Measurements from ENCODE around the gene ITSN1.
A peak's percentile ranks its signal among the peaks of the same experiment; 100 is the strongest.
"Not testable (repeated sequence)": the region's sequence is repeated elsewhere in the genome, so short reads cannot be mapped to it uniquely, and the experiment has no call there.

ITSN1 gene

DNA sequence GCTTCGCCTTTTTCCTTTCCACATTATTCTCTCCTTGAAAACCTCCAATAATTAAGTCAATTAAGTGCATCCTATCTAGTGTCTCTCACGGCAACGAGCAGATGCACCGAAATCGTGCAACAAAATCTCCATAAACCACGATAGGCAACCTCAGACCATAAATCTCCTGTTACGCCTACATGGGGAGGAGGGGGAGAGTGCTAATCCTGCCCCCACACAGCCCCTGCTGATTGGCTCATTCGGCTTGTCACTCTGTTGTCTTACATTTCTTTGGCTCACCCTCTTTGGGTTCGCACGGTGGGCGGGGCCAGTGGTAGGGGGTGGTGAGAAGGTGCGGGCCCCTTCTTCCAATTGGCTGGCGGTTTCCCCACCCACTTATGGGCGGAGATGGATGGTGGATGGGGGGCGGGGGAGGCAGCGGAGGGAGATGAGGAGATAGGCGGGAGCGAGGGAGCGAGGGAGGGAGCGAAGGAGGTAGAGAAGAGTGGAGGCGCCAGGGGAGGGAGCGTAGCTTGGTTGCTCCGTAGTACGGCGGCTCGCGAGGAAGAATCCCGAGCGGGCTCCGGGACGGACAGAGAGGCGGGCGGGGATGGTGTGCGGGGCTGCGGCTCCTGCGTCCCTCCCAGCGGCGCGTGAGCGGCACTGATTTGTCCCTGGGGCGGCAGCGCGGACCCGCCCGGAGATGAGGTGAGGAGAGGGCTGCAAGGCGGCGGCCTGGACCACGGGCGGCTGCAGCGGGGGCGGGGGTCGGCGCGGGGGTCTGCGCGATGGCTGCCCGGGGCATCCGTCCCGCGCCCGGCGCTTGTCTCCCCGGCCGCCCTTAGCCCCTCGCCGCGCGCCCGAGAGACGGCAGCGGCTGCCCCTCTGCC is at the start of gene ITSN1:
Gene ITSN1, plus strand, starts transcription at position 475 of the 869 bp plus-strand sequence. CDS start 76,328 bp downstream, outside the sequence.
- DNase-seq (ENCODE audit: low read depth) = peak; percentile 99

DNA sequence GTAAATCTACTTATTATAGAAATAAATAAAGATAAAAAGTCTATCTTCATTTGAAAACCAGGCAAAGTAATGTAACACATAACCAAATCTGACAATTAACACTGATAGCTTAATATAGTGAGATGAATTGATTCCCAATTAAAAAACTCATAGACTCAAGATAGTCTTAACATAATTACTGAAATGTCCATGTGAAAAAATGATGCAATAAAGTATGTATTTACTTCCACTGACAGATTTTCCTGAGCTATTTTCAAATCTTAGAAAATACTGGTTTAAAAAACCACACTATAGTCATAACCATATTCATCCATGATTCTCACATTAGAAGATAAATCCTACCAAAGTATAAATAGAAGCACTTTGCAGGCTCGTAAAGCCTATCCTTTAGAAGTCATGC is 44.2 kb upstream of the ITSN1 start:
- DNase-seq (ENCODE audit: low read depth) = no peak

DNA sequence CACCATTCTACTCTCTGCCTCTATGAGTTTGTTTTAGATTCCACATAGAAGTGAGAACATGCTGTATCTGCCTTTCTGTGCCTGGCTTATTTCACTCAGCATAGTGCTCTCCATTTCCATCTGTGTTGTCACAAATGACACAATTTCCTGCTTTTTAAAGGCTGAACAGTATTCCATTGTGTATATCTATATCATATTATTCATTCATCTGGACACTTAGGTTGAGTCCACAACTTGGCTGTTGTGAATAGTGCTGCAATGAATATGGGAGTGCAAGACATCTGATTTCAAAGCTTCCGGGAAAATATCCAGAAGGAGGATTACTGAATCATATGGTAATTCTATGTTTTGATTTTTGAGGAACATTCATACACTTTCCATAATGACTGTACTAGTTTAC is 33.7 kb upstream of the ITSN1 start:
- no peak for DNase-seq (ENCODE audit: low read depth)

DNA sequence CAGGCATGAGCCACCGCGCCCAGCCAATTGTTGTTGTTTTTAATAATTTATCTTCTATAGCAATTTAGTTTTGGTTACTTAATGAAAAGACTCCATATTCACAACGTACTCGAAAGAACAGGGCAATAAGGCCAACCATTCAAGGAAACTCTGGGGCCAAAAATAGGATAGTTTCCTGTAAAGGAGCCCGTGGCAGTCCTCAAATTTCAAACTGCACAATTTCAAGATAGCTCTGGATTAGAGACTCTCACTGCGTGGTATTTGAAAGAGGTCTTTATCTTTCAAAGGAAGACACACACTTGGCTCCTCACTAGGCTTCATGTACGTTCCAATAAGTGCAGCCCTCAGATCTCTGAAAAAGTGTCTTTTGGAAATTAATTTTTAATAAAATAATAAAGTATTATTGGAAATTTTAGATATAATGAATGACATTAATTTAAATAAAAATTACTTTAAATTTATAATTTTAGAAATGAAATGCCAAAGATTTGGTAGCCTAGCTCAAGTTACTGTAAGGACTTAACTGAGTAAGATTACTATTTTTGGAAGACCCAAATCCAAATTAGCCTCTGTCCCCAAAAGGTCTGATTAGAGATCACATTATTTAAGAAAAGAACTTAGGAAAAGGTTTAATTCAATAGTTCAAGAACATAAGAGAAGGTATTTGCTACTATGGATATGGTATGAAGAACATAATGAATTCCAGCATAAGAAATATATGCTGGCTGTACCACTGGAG is 31.1 kb upstream of the ITSN1 start:
- no peak for DNase-seq (ENCODE audit: low read depth)

DNA sequence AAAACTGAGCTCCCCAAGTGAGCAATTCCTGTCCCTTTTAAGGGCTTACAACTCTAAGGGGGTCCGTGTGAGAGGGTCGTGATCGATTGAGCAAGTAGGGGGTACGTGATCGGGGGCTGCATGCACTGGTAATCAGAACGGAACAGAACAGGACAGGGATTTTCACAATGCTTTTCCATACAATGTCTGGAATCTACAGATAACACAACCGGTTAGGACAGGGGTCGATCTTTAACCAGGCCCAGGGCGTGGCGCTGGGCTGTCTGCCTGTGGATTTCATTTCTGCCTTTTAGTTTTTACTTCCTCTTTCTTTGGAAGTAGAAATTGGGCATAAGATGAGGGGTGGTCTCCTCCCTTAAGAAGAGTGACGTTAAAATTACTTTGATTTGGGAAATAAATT is 24.7 kb upstream of the ITSN1 start:
- not testable (repeated sequence) for DNase-seq (ENCODE audit: low read depth)

DNA sequence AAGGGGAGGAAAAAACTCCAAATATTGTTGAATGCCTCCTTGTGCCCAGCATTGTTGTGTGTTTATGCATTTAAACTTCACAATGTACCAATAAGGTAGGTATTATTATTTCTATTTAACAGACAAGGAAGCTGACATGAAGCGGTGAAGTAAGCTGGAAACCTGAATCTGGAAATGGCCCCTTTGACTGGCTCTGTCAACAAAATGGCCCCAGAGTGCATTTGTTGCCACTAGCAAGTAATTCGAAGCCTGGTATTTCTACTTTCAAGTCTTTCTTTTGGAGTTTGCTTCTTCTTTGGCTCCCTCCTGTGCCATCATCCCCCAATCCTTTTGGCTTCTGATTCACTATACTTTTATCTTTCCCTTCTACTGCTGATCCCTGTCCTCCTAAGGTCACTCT is 23.9 kb upstream of the ITSN1 start:
- DNase-seq (ENCODE audit: low read depth) = no peak

DNA sequence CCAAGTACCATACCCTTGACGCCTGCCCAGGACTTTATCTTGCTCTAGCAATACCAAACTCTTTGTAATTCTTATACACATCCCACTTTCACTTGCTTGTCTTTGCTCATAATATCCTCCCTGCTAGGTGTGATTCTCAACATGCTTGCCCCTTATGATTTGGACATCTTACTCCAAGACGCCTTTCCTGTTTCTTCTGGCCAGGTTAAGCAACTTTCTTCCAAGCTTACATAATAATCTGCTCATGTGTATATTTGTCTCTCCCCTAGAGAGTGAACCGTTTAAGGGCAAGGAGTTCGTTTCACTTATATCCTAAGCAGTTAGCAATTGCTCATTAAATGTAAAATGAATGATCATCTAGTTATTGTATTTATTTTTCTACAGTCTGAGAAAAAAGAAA is 22.6 kb upstream of the ITSN1 start:
- no peak for DNase-seq (ENCODE audit: low read depth)

DNA sequence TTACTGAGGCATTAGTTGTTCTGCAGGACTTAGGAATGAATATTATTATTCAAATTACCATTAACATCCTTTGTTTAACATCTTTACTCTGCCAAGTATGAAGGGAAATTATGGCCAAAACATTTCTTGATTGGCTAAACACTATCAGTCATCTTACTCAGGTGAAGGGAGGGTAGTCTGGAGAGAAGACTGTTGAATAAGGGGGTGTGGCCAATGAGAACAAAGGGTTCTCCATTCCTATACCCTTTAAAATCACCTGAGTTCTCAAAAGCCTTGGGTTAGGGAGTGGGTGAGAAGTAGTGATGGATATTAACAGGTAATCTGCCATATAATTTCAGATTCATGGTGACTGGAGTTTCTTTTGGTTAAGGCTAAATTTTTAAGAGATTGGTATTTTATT is 20.0 kb upstream of the ITSN1 start:
- DNase-seq (ENCODE audit: low read depth) = no peak

DNA sequence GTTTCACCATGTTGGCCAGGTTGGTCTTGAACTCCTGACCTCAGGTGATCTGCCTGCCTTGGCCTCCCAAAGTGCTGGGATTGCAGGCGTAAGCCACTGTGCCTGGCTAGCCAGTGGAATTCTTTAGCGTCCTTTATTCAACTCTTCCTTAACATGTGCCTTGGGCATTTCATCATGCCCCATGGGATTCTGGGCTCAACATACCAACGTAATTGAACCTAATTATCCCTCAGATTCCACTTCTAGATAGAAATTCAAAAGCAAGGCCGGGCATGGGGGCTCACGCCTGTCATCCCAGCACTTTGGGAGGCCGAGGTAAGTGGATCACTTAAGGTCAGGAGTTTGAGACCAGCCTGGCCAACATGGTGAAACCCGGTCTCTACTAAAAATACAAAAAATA is 16.1 kb upstream of the ITSN1 start:
- DNase-seq (ENCODE audit: low read depth) = not testable (repeated sequence)

DNA sequence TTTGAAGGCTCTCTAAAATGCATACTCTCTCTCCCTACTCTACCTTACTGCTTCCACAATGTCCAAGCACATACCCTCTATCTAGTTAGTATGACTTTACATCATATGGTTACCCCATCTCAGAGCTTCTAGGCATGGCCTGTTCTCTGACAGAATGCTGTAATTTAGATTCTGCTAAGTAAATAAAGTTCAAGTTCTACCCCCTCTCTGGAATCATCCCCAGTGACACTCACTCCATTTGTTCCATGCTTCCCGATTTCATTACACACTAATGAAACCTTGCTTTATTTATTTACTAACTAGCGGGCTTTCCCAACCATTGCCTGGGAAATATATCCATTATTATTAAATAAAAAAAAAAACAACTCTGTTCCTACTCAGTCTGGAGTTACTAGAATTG is 8.0 kb upstream of the ITSN1 start:
- no peak for DNase-seq (ENCODE audit: low read depth)

DNA sequence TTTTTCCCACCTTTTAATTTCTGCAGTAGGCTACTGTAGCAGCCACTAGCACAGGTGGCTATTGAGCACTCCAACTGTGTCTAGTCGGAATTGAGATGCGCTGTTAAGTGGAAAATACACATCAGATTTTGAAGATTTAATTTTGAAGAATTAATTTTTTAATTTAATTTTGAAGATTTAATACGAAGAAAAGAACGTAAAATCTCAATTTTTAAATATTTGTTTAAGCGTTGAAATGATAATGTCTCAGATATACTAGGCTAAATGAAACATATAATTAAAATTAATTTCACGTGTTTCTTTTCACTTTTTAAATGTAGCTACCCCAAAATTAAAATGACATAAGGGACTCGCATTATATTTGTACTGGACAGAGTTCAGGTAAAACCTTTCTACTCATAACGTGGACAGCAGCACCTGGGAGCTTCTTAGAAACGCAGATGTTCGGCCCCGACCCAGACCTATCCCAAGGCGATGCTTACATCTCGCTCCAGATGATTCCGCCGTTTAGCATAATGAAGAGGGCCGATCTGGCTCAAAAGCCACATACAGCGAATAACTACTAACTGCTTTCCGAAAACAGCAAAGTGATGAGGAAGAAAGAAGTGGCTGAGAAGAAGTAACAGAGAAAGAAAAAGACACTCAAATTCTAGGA is 1.5 kb upstream of the ITSN1 start:
- DNase-seq (ENCODE audit: low read depth) = no peak

DNA sequence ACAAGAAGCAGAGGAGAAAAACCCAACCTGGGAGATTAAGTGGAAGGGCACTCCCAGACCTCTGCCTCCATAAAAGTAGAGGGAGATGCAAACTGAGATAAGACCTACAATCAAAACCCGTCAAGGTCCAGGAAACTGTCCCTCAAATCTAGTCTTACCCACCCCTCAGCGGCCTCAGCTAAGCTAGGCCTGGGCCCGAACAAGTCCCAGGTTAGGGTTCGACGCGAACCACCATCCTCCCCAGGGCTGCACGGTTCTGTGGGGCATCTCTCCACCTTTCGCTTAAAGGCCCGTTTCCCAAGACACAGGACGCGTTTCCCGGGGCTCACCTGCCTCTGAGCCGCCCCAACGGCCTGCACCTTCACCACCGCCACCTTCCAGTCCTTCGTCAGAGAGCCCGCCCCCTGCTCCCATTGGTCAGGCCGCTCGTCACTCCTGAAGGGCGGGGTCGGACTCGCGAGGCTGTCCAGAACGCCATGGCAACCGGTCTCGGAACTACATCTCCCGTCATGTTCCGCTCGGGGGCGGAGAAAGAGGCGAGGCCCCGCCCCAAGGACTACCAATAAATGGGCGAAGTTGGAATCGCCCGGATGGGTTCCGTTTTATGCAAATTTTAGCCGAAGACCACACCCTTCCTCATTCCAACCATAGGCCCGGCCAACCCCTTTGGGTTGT is 812 bp upstream of the ITSN1 start, which contains the start of gene CRYZL1:
Gene CRYZL1, minus strand, starts transcription at position 390 of the 675 bp plus-strand sequence. CDS start 10,190 bp downstream, outside the sequence.
- peak; percentile 100 for DNase-seq (ENCODE audit: low read depth)

DNA sequence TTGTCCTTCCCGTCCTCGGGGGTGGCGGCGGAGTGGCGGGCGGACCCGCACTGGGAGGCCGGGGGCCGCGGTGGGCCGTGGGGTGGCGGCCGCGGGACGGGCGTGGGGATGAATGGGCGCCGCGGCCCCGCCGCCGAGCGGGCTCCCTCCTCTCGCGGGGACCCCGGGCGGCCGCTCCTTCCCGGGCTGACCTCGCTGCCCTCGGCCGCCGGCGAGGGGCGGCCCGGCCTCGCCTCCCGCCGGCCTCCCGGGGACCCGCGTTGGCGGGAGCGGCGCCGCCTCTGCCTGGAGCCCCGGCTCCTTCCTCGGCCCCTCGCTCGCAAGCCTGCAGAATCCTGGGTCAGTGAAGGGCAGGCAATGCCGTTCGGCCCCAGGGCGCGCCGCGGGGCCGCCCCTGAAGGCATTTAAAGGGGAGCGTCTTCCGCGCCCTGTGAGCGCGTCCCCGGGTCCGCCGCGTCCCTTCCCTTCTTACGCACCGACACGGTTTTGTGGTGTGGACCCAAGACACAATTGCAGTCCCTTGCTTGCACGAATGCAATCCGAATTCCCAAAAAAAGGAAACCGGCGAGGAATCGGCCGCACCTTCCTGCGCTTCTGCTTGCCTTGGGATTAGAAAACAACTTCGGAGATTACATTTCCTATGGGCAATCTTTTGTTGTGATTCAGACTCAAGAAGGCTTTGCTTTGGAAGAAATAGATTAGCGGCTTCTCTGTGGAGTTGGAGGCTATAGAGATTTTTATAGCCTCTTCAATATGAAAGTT is 776 bp downstream of the ITSN1 start:
- no peak for DNase-seq (ENCODE audit: low read depth)

DNA sequence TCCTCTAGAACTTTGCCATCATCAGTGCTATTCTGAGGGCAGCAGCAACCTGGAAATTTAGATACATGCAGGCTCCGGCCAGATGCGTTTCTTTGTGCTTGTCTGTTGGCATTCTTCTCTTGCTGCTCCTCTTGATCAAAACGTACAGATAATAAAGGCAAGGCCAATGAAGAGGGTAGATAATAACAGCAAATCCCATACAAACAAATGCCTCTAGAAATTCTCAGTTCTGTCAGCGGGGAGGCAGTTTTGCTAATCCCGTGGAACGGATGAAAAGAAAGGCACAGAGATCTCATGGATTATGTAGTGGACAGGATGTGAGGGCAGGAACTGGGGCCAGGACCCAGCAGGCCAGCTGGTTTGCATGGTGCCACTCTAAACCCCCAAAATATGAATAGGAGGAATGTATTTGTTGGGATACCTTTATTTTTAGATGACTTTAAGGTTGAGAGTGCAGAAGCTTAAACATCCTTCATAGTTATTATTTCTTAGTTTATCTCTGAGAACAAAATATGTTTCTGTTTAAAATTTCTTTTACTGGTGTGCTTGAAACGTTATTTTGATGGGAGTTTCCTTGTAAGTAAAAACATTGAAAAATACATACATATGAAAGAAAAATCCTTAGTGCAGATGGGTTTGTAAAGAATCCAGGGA is 1.5 kb downstream of the ITSN1 start:
- DNase-seq (ENCODE audit: low read depth) = no peak

DNA sequence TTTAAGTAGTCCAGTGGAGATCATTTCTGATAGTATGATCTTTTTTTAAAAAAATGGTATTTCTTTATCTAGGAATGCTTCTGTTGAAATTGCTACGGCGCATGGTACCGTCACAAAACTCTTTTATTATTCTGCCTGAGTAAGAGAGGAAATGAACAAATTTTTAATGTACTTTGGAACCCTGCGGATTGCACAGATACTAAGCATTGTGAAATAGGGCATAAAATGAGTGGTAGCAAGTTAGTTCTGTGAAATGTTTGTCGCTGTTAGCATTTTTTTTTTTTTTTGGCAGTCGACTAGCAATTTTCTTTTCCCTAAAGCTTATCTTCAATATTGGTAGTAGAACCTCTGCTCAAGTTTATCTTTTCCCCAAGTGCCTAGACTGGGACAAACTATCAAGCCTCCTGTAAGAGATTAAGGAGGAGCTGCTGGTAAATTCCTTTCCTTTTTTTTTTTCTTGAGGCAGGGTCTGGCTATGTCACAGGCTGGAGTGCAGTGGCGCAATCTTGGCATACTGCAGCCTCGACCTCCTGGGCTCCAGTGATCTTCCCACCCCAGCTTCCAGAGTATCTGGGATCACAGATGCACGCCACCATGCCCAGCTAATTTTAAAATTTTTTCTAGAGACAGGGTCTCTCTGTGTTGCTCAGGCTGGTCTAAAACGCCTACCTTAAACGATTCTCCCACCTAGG is 2.2 kb downstream of the ITSN1 start:
- DNase-seq (ENCODE audit: low read depth) = no peak

DNA sequence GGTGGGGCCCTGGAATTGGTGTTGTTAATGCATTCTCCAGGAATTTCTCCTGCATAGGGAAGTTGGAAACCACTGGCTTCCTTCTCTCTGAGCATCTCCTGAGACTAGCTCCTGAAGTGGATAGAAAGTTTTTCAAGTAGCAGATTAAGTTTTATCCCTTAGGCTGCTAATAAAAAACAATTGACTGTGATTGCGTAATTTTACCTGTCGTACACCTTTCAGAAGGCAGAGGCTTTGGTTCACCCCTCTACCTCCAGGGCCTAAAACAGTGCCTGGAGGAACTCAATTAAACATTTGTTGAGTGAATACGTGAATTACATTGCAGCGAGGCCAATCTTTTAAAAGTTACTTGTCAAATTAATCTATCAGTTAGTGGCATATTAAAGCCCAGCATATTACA is 3.4 kb downstream of the ITSN1 start:
- DNase-seq (ENCODE audit: low read depth) = no peak

DNA sequence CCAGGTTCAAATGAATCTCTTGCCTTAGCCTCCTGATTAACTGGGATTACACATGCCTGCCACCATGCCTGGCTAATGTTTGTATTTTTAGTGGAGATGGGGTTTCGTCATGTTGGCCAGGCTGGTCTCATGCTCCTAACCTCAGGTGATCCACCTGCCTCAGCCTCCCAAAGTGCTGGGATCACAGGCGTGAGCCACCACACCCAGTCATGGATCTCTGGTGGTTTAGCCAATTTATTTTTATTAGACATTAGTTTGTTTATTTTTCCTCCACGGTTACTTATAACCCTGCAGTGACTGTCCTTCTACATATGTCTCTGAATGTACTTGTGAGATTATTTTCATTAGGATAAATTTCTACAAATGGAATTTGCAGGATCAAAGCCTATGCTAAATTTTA is 5.3 kb downstream of the ITSN1 start:
- DNase-seq (ENCODE audit: low read depth) = no peak

DNA sequence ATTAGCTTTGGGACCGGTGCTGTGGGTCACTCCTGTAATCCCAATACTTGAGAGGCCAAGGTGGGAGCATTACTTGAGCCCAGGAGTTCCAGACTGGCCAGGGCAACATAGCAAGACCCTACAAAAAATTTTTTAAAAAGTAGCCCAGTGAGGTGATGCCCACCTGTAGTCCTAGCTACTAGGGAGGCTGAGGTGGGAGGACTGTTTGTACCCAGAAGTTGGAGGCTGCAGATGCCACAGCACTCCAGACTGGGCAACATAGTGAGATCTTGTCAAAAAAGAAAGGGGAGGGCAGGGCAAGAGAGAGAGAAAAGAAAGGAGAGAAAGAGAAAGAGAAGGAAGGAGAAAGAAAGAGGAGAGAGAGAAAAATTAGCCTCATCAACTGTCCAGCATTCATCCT is 6.3 kb downstream of the ITSN1 start:
- DNase-seq (ENCODE audit: low read depth) = no peak

DNA sequence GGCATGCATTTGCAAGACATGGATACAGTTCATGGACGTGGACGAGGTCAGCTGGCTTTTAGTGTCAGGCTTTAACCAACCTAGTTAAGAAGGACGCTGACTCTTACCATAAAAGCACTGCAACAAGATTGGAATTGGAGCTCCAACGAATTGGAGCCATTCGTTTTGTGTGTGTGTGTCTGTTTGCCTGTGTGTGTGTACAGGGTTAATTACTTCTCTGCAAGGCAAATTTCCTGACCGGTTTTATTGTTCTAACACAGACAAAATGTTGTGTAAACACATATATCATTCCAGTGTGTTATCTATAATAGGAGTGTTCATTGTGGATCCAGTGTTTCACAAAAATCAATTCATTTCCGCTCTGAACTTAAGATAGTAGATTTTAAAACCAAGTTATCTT is 7.9 kb downstream of the ITSN1 start:
- DNase-seq (ENCODE audit: low read depth) = no peak

DNA sequence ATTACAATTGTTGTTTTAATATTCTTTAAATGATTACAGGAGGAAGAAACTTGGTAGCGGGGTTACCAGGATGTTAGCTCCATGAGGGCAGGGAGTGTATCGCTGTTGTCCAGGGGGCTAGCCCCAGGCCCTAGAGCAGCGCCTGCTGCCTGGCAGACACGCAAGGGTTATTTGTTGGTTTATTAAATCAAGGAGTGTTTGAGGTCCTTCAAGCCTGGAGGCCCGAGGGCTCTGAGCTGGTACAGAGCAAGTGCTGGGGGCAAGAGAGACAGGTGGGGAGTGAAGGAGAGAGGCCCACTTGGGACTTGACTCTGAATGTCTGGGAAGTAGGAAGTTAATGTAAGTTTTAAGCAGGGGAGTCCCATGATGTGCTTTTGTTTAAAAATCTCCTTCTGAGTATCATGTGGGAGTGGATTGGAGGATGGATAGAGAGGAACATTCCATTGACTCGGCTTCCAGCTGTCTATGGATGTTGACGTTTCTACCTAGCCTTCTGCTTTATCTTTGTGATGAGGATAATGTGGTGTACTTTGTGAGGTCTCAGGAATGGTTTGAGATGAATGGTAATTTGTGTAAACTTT is 8.7 kb downstream of the ITSN1 start:
- no peak for DNase-seq (ENCODE audit: low read depth)
